Measurements from ENCODE around the gene CNTRL. TPM values are rescaled to one million over a fixed set of nuclear protein-coding genes. Genes with fewer than 3 reads are reported as not detected.

Gene CNTRL
- total RNA-seq, 4 donors from 2014 or later, result 9.9 to 23.0 (median 15.4) TPM

DNA sequence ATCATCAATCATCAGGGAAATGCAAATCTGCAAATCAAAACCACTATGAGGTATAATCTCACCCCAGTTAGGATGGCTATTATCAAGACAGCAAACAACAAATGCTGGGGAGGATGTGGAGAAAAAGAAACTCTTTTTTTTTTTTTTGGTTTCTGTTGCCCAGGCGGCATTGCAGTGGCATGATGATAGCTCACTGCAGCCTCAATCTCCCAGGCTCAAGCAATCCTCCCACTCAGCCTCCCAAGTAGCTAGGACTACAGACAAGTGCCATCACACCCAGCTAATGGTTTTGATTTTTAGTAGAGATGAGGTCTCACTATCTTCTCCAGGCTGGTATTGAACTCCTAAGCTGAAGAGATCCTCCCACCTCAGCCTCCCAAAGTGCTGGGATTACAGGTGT is 5.4 kb upstream of the CNTRL start:
- H3K27me3 ChIP-seq, result no peaks in the 10 kb centered on the region
- no peak for TF ChIP-seq CTCF (IDR thresholded peaks at IDR 0.05)
- TF ChIP-seq POLR2A (IDR thresholded peaks at IDR 0.05), result no peak
- no peaks in the 10 kb centered on the region for H3K9me3 ChIP-seq
- H3K4me3 ChIP-seq (replicated peaks in 1 of 3), result no peak overlapping the region
- H3K4me1 ChIP-seq, result peaks cover 0 to 9% of the 10 kb centered on the region in 2 donors
- H3K36me3 ChIP-seq, result no peaks in the 10 kb centered on the region
- 92 to 95% methylated on average over 1 of the region's 1 CpG for WGBS, 2 donors
- intact Hi-C loops (cut with DNase I), result no loop called here
- no peak for DNase-seq
- no peak overlapping the region for H3K27ac ChIP-seq

- Histone ChIP-seq H3K4me1 (peaks cover 0 to 9% of the 10 kb centered on the region in 2 donors), H3K4me3 (replicated peaks in 1 of 3) (no peak overlapping the region), H3K27ac (no peak overlapping the region), H3K36me3 (no peaks in the 10 kb centered on the region), H3K9me3 (no peaks in the 10 kb centered on the region), H3K27me3 (no peaks in the 10 kb centered on the region)
- 92 to 100% methylated on average over 2 of the region's 2 CpGs for WGBS, 2 donors
- intact Hi-C loops (cut with DNase I), result no loop called here
- DNase-seq, result no peak
- no peak for TF ChIP-seq CTCF (IDR thresholded peaks at IDR 0.05)
- no peak for TF ChIP-seq POLR2A (IDR thresholded peaks at IDR 0.05)
Measured at GRCh38 chr9:121071370-121071755, 3.4 kb upstream of the CNTRL start.

GRCh38 chr9:121071756-121072421 is 2.9 kb upstream of the CNTRL start:
- no peaks in the 10 kb centered on the region for H3K36me3 ChIP-seq
- no peak overlapping the region for H3K4me3 ChIP-seq (replicated peaks in 1 of 3)
- peak overlapping the region in 1 of 3 donors; percentile 34 for H3K27ac ChIP-seq
- intact Hi-C loops (cut with DNase I), result no loop called here
- H3K4me1 ChIP-seq, result peaks cover 0 to 9% of the 10 kb centered on the region in 2 donors
- TF ChIP-seq POLR2A (IDR thresholded peaks at IDR 0.05), result no peak
- TF ChIP-seq CTCF (IDR thresholded peaks at IDR 0.05), result peak in 1 of 6 experiments; percentile 11
- H3K27me3 ChIP-seq, result no peaks in the 10 kb centered on the region
- no peak for DNase-seq
- H3K9me3 ChIP-seq, result no peaks in the 10 kb centered on the region
- WGBS, 2 donors, result 40 to 44% methylated on average over 16 of the region's 16 CpGs

DNA sequence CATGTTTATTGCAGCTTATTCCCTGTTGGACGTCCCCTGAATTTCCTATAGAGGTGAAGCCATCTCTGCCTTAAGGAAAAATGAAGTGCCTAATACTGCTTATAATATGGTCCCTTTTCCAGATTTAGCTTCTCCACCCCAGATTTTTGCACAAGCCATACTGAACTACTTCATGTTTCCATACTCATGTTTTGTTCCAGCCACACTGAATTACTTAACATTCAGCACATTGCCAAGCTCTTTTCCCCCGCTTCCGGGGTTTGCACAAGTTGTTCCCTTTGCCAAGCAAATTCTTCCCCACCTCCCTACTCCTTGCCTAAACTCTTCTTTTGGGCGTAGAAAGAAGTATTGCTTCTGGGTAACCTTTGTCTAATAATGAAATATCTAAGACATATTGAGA is 1.7 kb upstream of the CNTRL start:
- intact Hi-C loops (cut with DNase I), result no loop called here
- DNase-seq, result peak; percentile 29 to 33

More for the DNA sequence above, 1.7 kb upstream of the CNTRL start:
- H3K4me3 ChIP-seq (replicated peaks in 1 of 3), result no peak overlapping the region
- no peak overlapping the region for H3K27ac ChIP-seq
- no peaks in the 10 kb centered on the region for H3K9me3 ChIP-seq
- 45 to 65% methylated on average over 4 of the region's 4 CpGs for WGBS, 2 donors
- H3K4me1 ChIP-seq, result peaks cover 0 to 9% of the 10 kb centered on the region in 2 donors
- H3K36me3 ChIP-seq, result no peaks in the 10 kb centered on the region
- TF ChIP-seq CTCF (IDR thresholded peaks at IDR 0.05) (no peak), POLR2A (IDR thresholded peaks at IDR 0.05) (no peak)
- H3K27me3 ChIP-seq, result no peaks in the 10 kb centered on the region

Data from thyroid gland (tissue), 4 donors.